ENCODE data around the gene GALK2.
A peak's percentile ranks its signal among the peaks of the same experiment; 100 is the strongest.

The GALK2 gene

GRCh38 chr15:49169880-49170597 is at the start of gene GALK2 (continued):
- TF ChIP-seq PRDM6 (tag by site-specific recombination; IDR thresholded peaks at IDR 0.05), result no peak
- peak; percentile 68 for TF ChIP-seq ZNF692 (tag by site-specific recombination; IDR thresholded peaks at IDR 0.05)
- TF ChIP-seq ZXDB (tag by site-specific recombination; IDR thresholded peaks at IDR 0.05), result peak; percentile 98
- no peak for TF ChIP-seq ZNF530 (tag by site-specific recombination; IDR thresholded peaks at IDR 0.05; ENCODE audit: low read depth)
- TF ChIP-seq SP2 (tag by site-specific recombination; IDR thresholded peaks at IDR 0.05), result peak; percentile 88
- no peak for TF ChIP-seq HOXD13 (CRISPR knock-in tag; IDR thresholded peaks at IDR 0.05; ENCODE audit: borderline replicate concordance)
- peak; percentile 51; the same call in 1 of the 2 replicates for TF ChIP-seq PATZ1 (tag by site-specific recombination; IDR thresholded peaks at IDR 0.05)
- TF ChIP-seq OSR2 (tag by site-specific recombination; IDR thresholded peaks at IDR 0.05), result peak; percentile 96
- TF ChIP-seq ZNF660 (tag by site-specific recombination; IDR thresholded peaks at IDR 0.05), result peak; percentile 13; the same call in 1 of the 2 replicates
- TF ChIP-seq ZBTB8A (tag by site-specific recombination; IDR thresholded peaks at IDR 0.05), result peak; percentile 49
- TF ChIP-seq ZNF394 (tag by site-specific recombination; IDR thresholded peaks at IDR 0.05; ENCODE audit: borderline replicate concordance), result 0 out of 2 replicates have a peak, but pooled peaks have one; percentile 13
- TF ChIP-seq ZNF677 (tag by site-specific recombination; IDR thresholded peaks at IDR 0.05), result no peak
- no peak for TF ChIP-seq TSHZ1 (tag by site-specific recombination; IDR thresholded peaks at IDR 0.05; ENCODE audit: borderline replicate concordance)
- 0 out of 2 replicates have a peak, but pooled peaks have one; percentile 17 for TF ChIP-seq ZFP37 (tag by site-specific recombination; IDR thresholded peaks at IDR 0.05)
- TF ChIP-seq SP3 (tag by site-specific recombination; IDR thresholded peaks at IDR 0.05), result peak; percentile 75
- TF ChIP-seq ZNF341 (tag by site-specific recombination; IDR thresholded peaks at IDR 0.05; ENCODE audit: low read depth), result peak; percentile 66
- 0 out of 2 replicates have a peak, but pooled peaks have one; percentile 29 for TF ChIP-seq ZNF561 (tag by site-specific recombination; IDR thresholded peaks at IDR 0.05; ENCODE audit: borderline replicate concordance)
- no peak for TF ChIP-seq ZNF555 (tag by site-specific recombination; conservative IDR thresholded peaks at IDR 0.05)
- TF ChIP-seq SETDB1 (IDR thresholded peaks at IDR 0.05; ENCODE audit: insufficient read length, low read length), result peak; percentile 69
- TF ChIP-seq ZBTB48 (tag by site-specific recombination; IDR thresholded peaks at IDR 0.05), result peak; percentile 91
- TF ChIP-seq IKZF3 (tag by site-specific recombination; IDR thresholded peaks at IDR 0.05), result peak; percentile 82
- peak; percentile 82 for TF ChIP-seq GLIS2 (tag by site-specific recombination; IDR thresholded peaks at IDR 0.05)
- TF ChIP-seq ZBTB11 (tag by site-specific recombination; conservative IDR thresholded peaks at IDR 0.05; ENCODE audit: low read depth), result peak; percentile 49
- TF ChIP-seq ZBTB20 (tag by site-specific recombination; IDR thresholded peaks at IDR 0.05), result peak; percentile 87

All from HEK293 (cell line).